Transverse colon (tissue), 3 donors: ENCODE data around the gene TGOLN2.

Source experiments
- EP300 ChIP-seq: sonication (generic); formaldehyde crosslinking; IDR thresholded peaks from one replicate; pipeline ENCODE4 v1.6.1; 2017; ENCODE audit warnings: antibody characterized with exemption, low read depth
- POLR2A ChIP-seq: fragments of 450-650 bp; IDR thresholded peaks from one replicate; pipeline ENCODE4 v1.6.1; 2016; ENCODE audit warnings: antibody characterized with exemption, mild to moderate bottlenecking, moderate library complexity
- TF ChIP-seq, protein P1 (sequence below), 5 experiments: fragments of 200-600 bp in 3 of 5; fragments of 450-650 bp in 2 of 5; sonication (generic) in 3 of 5; IDR thresholded peaks; 1 replicate in 2 of 5; 2 replicates in 3 of 5; pipeline ENCODE4 v1.5.1; 2016 to 2017; ENCODE audit warnings: antibody characterized with exemption in 5 of 5, inconsistent platforms in 3 of 5, mild to moderate bottlenecking in 2 of 5, moderate library complexity in 1 of 5

DNA sequence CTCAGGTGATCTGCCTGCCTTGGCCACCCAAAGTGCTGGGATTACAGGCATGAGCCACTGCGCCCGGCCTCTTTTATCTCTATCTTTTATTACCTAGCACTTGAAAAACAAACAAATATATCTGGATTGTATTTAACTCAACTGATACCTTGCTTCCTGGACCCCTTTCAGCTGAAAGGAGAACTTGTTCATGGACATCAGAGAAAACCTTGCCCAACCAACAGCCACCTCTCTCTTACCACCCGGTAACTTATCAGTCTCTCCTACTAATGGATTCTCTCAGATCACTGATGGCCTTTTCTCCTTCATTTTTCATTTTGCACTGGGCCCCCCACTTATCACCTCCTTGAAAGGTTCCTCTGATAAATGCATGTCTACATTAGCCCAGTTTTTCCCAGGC lies 19.8 kb upstream of the TGOLN2 start:
- TF ChIP-seq, protein P1, sequence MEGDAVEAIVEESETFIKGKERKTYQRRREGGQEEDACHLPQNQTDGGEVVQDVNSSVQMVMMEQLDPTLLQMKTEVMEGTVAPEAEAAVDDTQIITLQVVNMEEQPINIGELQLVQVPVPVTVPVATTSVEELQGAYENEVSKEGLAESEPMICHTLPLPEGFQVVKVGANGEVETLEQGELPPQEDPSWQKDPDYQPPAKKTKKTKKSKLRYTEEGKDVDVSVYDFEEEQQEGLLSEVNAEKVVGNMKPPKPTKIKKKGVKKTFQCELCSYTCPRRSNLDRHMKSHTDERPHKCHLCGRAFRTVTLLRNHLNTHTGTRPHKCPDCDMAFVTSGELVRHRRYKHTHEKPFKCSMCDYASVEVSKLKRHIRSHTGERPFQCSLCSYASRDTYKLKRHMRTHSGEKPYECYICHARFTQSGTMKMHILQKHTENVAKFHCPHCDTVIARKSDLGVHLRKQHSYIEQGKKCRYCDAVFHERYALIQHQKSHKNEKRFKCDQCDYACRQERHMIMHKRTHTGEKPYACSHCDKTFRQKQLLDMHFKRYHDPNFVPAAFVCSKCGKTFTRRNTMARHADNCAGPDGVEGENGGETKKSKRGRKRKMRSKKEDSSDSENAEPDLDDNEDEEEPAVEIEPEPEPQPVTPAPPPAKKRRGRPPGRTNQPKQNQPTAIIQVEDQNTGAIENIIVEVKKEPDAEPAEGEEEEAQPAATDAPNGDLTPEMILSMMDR (IDR thresholded peaks at IDR 0.05), result no peak
- TF ChIP-seq POLR2A (no peak), EP300 (no peak)
